ENCODE results near the gene PAN3. TPM values are rescaled to one million over a fixed set of nuclear protein-coding genes. Genes with fewer than 3 reads are reported as not detected.

The PAN3 gene
- total RNA-seq, 1 donor from 2014 or later = 28.3 TPM

Other genes with a start within 250 kb of the PAN3 start
- not detected in 2 replicates for gene PDX1, start 218.5 kb upstream of the PAN3 start, total RNA-seq
- not detected in 2 replicates for gene CDX2, start 169.2 kb upstream of the PAN3 start, total RNA-seq
- gene URAD, start 149.9 kb upstream of the PAN3 start, total RNA-seq = not detected in 2 replicates
- gene FLT3, start 38.0 kb upstream of the PAN3 start, total RNA-seq = 0.10 TPM in 1 of 2 replicates, not detected in the other

All from astrocyte (in vitro differentiated cells and primary cell).